ENCODE data around the gene ZFYVE16.

- TF ChIP-seq EZH2 (IDR thresholded peaks at IDR 0.05; ENCODE audit: borderline replicate concordance, insufficient read depth, low read length, poor library complexity, severe bottlenecking) (no peak), CTCF (IDR thresholded peaks at IDR 0.05; ENCODE audit: poor library complexity, severe bottlenecking) (no peak), REST (IDR thresholded peaks at IDR 0.05; ENCODE audit: borderline replicate concordance) (no peak)
Measured at GRCh38 chr5:80480354-80480753, 72.5 kb downstream of the ZFYVE16 start.
